ENCODE data around the gene NCAPG. TPM values are rescaled to one million over a fixed set of nuclear protein-coding genes. Genes with fewer than 3 reads are reported as not detected.

NCAPG gene
- total and polyA plus RNA-seq, 10 of the 15 experiments (the other 5 are each of a cell fraction or from before 2014, with no cell fraction given), result 17.3 to 93.9 (median 53.7) TPM

DNA sequence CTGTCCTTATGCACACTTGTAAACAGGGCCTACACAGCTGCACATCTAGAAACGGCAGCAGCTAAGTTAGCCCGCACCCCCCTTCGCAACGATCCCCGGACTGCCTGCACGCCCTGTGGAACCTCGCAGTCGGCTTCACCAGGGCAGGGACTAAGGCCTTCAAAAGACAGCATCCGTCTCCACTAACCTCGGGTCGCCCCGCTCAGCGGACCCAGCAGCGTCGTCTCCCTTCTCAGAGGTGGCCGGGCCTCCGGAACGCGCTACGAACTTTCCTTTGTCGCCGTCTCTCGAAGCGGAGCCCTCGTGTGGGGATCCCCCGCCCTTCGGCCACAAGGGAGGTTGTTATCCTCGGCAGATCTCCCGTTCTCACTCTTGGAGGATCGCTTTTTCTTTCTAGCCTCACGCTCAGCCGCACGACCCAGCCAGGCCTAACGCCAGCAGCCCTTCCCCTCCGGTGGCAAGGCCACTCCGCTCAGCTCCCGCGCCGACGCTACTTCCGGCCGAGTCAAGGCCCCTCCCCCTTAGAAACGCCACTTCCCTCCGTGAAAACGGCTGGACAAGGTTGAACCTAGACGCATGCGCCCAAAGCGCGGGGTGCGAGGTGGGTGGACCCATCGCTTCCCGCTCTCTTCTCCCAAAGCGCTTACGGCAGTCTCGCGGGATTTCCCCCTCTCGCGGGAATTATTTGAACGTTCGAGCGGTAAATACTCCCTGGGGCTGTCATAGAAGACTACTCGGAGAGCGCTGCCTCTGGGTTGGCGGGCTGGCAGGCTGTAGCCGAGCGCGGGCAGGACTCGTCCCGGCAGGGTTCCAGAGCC is at the start of gene NCAPG, which contains the start of gene DCAF16 (continued):
- TF ChIP-seq IRF5 (IDR thresholded peaks at IDR 0.05; ENCODE audit: borderline replicate concordance), result peak; percentile 94
- TF ChIP-seq SMAD5 (IDR thresholded peaks at IDR 0.05; ENCODE audit: low read depth), result peak; percentile 90; the same call in 1 of the 2 replicates
- peak; percentile 96 for TF ChIP-seq POLR2AphosphoS5 (IDR thresholded peaks at IDR 0.05; ENCODE audit: low read length)
- TF ChIP-seq HCFC1 (IDR thresholded peaks at IDR 0.05; ENCODE audit: low read length), result peak; percentile 19; the same call in 1 of the 2 replicates
- peak; percentile 56 for TF ChIP-seq SP1 (IDR thresholded peaks at IDR 0.05; ENCODE audit: low read depth, low read length)
- TF ChIP-seq HDAC6 (IDR thresholded peaks at IDR 0.05; ENCODE audit: unreplicated experiment), result peak; percentile 34
- TF ChIP-seq CBFB (IDR thresholded peaks at IDR 0.05; ENCODE audit: low read depth), result peak; percentile 99
- TF ChIP-seq TCF3 (IDR thresholded peaks at IDR 0.05; ENCODE audit: borderline replicate concordance, insufficient read depth, low read depth, low read length), result peak; percentile 39; the same call in 1 of the 2 replicates
- TF ChIP-seq CREB1 (IDR thresholded peaks at IDR 0.05; ENCODE audit: low read depth), result peak; percentile 89
- peak; percentile 36; the same call in 2 of the 3 replicates for TF ChIP-seq POU2F2 (IDR thresholded peaks at IDR 0.05; ENCODE audit: borderline replicate concordance, low read depth, low read length)

GRCh38 chr4:17761062-17761461 is 49.7 kb upstream of the NCAPG start:
- H2AFZ ChIP-seq (ENCODE audit: control insufficient read depth, low read depth, low read length), result no peak overlapping the region
- ChIA-PET CTCF (no interaction called here), SMC1A (ENCODE audit: uncharacterized antibody, unreplicated experiment) (no interaction called here), POLR2A (no interaction called here), RAD21 (ENCODE audit: unreplicated experiment) (no interaction called here)
- 7% methylated on average over 1 of the region's 1 CpG for WGBS (ENCODE audit: insufficient coverage, insufficient replicate concordance, low lambda C conversion rate, missing lambda C conversion rate)
- H3K9ac ChIP-seq (ENCODE audit: control insufficient read depth, insufficient read depth, low read length), result no peak overlapping the region
- BruUV-seq (replicated peaks), result no TSS peak
- H3K4me1 ChIP-seq (ENCODE audit: control insufficient read depth, insufficient read depth, low read length), result no peaks in the 10 kb centered on the region
- no peak for FAIRE-seq
- no peak for TF ChIP-seq CEBPZ (IDR thresholded peaks at IDR 0.05; ENCODE audit: low read depth, low read length)
- no peak for TF ChIP-seq ZNF24 (IDR thresholded peaks at IDR 0.05)
- no peak for TF ChIP-seq FOXK2 (IDR thresholded peaks at IDR 0.05)
- peak; percentile 40 to 76; a peak in 3 of 4 replicates for TF ChIP-seq SRF (IDR thresholded peaks at IDR 0.05; ENCODE audit: low read depth in 2 of 2, low read length in 2 of 2)
- no peak for TF ChIP-seq BHLHE40 (IDR thresholded peaks at IDR 0.05; ENCODE audit: borderline replicate concordance in 1 of 2, low read depth in 2 of 2, low read length in 1 of 2)
- no peak for TF ChIP-seq MTA3 (IDR thresholded peaks at IDR 0.05; ENCODE audit: borderline replicate concordance, low read length)
- TF ChIP-seq KDM1A (IDR thresholded peaks at IDR 0.05; ENCODE audit: borderline replicate concordance), result no peak
- H3K4me3 ChIP-seq, result no peak overlapping the region
- no peaks in the 10 kb centered on the region; the same call in 2 of the 3 replicates for H3K9me3 ChIP-seq (replicated peaks; ENCODE audit: control insufficient read depth, insufficient read depth, low read length)
- in situ Hi-C loops (cut with MboI), result no loop called here
- intact Hi-C loops (cut with micrococcal nuclease; ENCODE audit: unreplicated experiment), result loop anchor here (5.0 kb wide), 2 partner anchors 46 to 831 kb away; no protein-coding TSS in a partner anchor
- no peaks in the 10 kb centered on the region for H3K79me2 ChIP-seq (ENCODE audit: control insufficient read depth, insufficient read depth, low read length)
- H3K4me2 ChIP-seq (ENCODE audit: control insufficient read depth, insufficient read depth), result no peak overlapping the region
- H4K20me1 ChIP-seq (ENCODE audit: control insufficient read depth, insufficient read depth), result no peaks in the 10 kb centered on the region
- no peak for DNase-seq (ENCODE audit: low read depth, low spot score)
- no peaks in the 10 kb centered on the region for H3K27me3 ChIP-seq (replicated peaks in 1 of 2; ENCODE audit: control insufficient read depth in 2 of 2, insufficient read depth in 2 of 2, low read length in 1 of 2)
- no peak overlapping the region for H3K27ac ChIP-seq (ENCODE audit: control insufficient read depth, insufficient read depth)
- ATAC-seq, result no peak
- H3K36me3 ChIP-seq (ENCODE audit: control insufficient read depth in 2 of 2, insufficient read depth in 2 of 2, low read length in 1 of 2), result no peaks in the 10 kb centered on the region

Measured in GM12878 (cell line).